ENCODE results near the gene FGR.

The FGR gene

DNA sequence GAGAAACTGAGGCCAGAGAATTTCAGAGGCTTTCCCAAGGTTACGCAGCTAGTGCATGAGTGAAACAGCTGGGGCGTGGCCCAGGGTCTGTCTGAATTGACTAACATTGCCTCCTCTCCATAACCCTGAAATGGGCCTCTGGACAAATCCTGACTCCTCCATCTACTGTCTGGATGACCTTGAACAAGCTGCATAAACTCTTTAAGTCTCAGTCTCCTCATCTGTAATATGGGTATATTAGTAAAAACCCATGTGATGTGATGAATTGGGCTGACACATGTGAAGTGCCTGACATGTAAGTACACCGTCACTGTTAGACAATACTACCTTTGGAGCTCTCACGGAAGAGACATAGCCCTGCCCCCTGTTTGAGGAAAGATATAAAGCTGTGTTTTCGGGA is 12.3 kb upstream of the FGR start:
- peaks cover 19% of the 10 kb centered on the region for H3K4me1 ChIP-seq (ENCODE audit: control insufficient read depth, low read length)
- H4K20me1 ChIP-seq (ENCODE audit: control insufficient read depth, insufficient read depth, low read depth, low read length): no peaks in the 10 kb centered on the region
- H3K36me3 ChIP-seq (ENCODE audit: control insufficient read depth, low read length): no peaks in the 10 kb centered on the region
- no peak overlapping the region for H3K4me2 ChIP-seq (ENCODE audit: low read length)
- H3K27ac ChIP-seq (ENCODE audit: low read depth, low read length): no peak overlapping the region
- no peaks in the 10 kb centered on the region for H3K9me3 ChIP-seq (ENCODE audit: control insufficient read depth, insufficient read depth, low read length)
- TF ChIP-seq EZH2phosphoT487 (IDR thresholded peaks at IDR 0.05; ENCODE audit: borderline replicate concordance, low read length): no peak
- TF ChIP-seq, protein P1, sequence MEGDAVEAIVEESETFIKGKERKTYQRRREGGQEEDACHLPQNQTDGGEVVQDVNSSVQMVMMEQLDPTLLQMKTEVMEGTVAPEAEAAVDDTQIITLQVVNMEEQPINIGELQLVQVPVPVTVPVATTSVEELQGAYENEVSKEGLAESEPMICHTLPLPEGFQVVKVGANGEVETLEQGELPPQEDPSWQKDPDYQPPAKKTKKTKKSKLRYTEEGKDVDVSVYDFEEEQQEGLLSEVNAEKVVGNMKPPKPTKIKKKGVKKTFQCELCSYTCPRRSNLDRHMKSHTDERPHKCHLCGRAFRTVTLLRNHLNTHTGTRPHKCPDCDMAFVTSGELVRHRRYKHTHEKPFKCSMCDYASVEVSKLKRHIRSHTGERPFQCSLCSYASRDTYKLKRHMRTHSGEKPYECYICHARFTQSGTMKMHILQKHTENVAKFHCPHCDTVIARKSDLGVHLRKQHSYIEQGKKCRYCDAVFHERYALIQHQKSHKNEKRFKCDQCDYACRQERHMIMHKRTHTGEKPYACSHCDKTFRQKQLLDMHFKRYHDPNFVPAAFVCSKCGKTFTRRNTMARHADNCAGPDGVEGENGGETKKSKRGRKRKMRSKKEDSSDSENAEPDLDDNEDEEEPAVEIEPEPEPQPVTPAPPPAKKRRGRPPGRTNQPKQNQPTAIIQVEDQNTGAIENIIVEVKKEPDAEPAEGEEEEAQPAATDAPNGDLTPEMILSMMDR (IDR thresholded peaks at IDR 0.05; ENCODE audit: low read depth, low read length, poor library complexity, severe bottlenecking): no peak
- no peaks in the 10 kb centered on the region for H3K9me2 ChIP-seq (replicated peaks; ENCODE audit: control insufficient read depth, low read length)
- no peaks in the 10 kb centered on the region for H3K79me2 ChIP-seq (ENCODE audit: control insufficient read depth, low read length)
- H3K4me3 ChIP-seq (ENCODE audit: low read length): no peak overlapping the region
- no peaks in the 10 kb centered on the region for H3K27me3 ChIP-seq (ENCODE audit: control insufficient read depth, low read length)
- H3F3A ChIP-seq (ENCODE audit: control insufficient read depth, insufficient read depth): peaks cover 2% of the 10 kb centered on the region

DNA sequence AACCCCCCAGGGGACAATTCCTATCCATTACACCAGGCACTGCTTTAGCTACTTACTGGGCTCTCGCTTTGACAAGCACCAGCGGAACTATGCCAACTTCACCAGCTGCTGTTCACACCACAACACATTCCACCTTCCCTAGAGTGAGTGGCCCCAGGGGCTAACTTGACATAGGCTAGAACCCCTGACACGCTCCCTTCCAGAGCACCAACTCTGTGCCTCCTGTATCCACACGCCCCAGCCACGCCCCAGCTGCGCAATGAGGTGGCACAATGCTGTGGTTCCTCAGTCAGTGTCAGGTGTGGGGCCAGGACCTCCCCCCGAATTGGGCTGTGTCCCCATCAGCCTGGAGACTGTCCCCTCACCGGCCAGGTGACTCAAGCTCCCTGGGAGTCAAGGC is 11.7 kb upstream of the FGR start:
- Histone ChIP-seq H3K4me1 (ENCODE audit: control insufficient read depth, low read length) (peaks cover 19% of the 10 kb centered on the region), H3K27me3 (ENCODE audit: control insufficient read depth, low read length) (no peaks in the 10 kb centered on the region), H3K4me3 (ENCODE audit: low read length) (no peak overlapping the region), H3K27ac (ENCODE audit: low read depth, low read length) (no peak overlapping the region), H3F3A (ENCODE audit: control insufficient read depth, insufficient read depth) (no peaks in the 10 kb centered on the region), H3K9me2 (replicated peaks; ENCODE audit: control insufficient read depth, low read length) (no peaks in the 10 kb centered on the region), H3K4me2 (ENCODE audit: low read length) (no peak overlapping the region), H3K36me3 (ENCODE audit: control insufficient read depth, low read length) (no peaks in the 10 kb centered on the region), H3K9me3 (ENCODE audit: control insufficient read depth, insufficient read depth, low read length) (no peaks in the 10 kb centered on the region), H4K20me1 (ENCODE audit: control insufficient read depth, insufficient read depth, low read depth, low read length) (no peaks in the 10 kb centered on the region), H3K79me2 (ENCODE audit: control insufficient read depth, low read length) (no peaks in the 10 kb centered on the region)
- TF ChIP-seq, protein P1 (IDR thresholded peaks at IDR 0.05; ENCODE audit: low read depth, low read length, poor library complexity, severe bottlenecking): no peak
- no peak for TF ChIP-seq EZH2phosphoT487 (IDR thresholded peaks at IDR 0.05; ENCODE audit: borderline replicate concordance, low read length)

DNA sequence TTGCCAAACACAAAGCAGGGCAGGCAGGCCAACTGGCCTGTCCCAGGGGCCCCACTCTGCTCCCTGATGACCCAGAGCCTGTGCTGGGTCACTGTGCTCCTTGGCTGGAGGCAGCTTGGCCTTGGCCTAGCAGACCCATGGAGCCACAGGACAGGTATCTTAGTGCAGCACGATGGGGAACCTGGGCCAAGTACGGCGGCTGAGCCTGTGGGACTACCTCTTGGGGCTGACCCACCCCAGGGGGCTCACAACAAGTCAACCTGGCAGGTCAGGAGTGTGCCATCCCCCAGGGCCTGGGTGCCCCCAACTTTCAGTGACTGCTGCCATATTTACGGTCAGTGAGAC is 10.1 kb upstream of the FGR start:
- Histone ChIP-seq H3K9me3 (ENCODE audit: control insufficient read depth, insufficient read depth, low read length) (no peaks in the 10 kb centered on the region), H3K4me3 (ENCODE audit: low read length) (no peak overlapping the region), H3F3A (ENCODE audit: control insufficient read depth, insufficient read depth) (no peaks in the 10 kb centered on the region), H3K4me2 (ENCODE audit: low read length) (no peak overlapping the region), H3K27me3 (ENCODE audit: control insufficient read depth, low read length) (no peaks in the 10 kb centered on the region), H3K4me1 (ENCODE audit: control insufficient read depth, low read length) (peaks cover 9% of the 10 kb centered on the region), H3K9me2 (replicated peaks; ENCODE audit: control insufficient read depth, low read length) (no peaks in the 10 kb centered on the region), H3K79me2 (ENCODE audit: control insufficient read depth, low read length) (no peaks in the 10 kb centered on the region), H3K27ac (ENCODE audit: low read depth, low read length) (no peak overlapping the region), H3K36me3 (ENCODE audit: control insufficient read depth, low read length) (no peaks in the 10 kb centered on the region), H4K20me1 (ENCODE audit: control insufficient read depth, insufficient read depth, low read depth, low read length) (no peaks in the 10 kb centered on the region)
- TF ChIP-seq EZH2phosphoT487 (IDR thresholded peaks at IDR 0.05; ENCODE audit: borderline replicate concordance, low read length): no peak
- TF ChIP-seq, protein P1 (IDR thresholded peaks at IDR 0.05; ENCODE audit: low read depth, low read length, poor library complexity, severe bottlenecking): no peak

All from DOHH2 (cell line).